Tibial nerve (tissue), 4 donors: ENCODE results near the gene CEP128. TPM values are rescaled to one million over a fixed set of nuclear protein-coding genes. Genes with fewer than 3 reads are reported as not detected.

Experiments used
- DNase-seq, 2 donors: peaks; one replicate each; pipeline ENCODE4 v3.0.0-alpha.2; 2019; ENCODE audit warnings: low spot score in 2 of 2
- H3K27ac ChIP-seq, 4 donors: fragments of 200-600 bp; sonication (generic) in 3 of 4; one replicate each; pipeline ENCODE4 v1.5.1; 2017 to 2019; ENCODE audit warnings: mild to moderate bottlenecking in 1 of 4
- H3K27me3 ChIP-seq, 2 donors: fragments of 200-600 bp; sonication (generic) in 1 of 2; one replicate each; pipeline versions ENCODE4 v1.5.1 to v1.6.0; 2017 to 2019
- H3K36me3 ChIP-seq, 3 donors: fragments of 200-600 bp; sonication (generic); one replicate each; pipeline ENCODE4 v1.5.1; 2018 to 2019
- H3K4me1 ChIP-seq, 4 donors: fragments of 200-600 bp; sonication (generic) in 3 of 4; one replicate each; pipeline ENCODE4 v1.5.1; 2017 to 2019
- H3K4me3 ChIP-seq, 4 donors: fragments of 200-600 bp; sonication (generic) in 3 of 4; one replicate each; pipeline ENCODE4 v1.5.1; 2017 to 2019; ENCODE audit warnings: mild to moderate bottlenecking in 1 of 4, moderate library complexity in 1 of 4
- H3K9me3 ChIP-seq, 4 donors: fragments of 200-600 bp; sonication (generic) in 3 of 4; one replicate each; pipeline ENCODE4 v1.5.1; 2017 to 2019
- CTCF ChIP-seq, 5 experiments: fragments of 200-600 bp in 3 of 5; fragments of 450-650 bp in 2 of 5; sonication (generic) in 3 of 5; IDR thresholded peaks; one replicate each; pipeline ENCODE4 v1.5.1; 2016 to 2019; ENCODE audit warnings: antibody characterized with exemption in 5 of 5, mild to moderate bottlenecking in 3 of 5, moderate library complexity in 2 of 5
- EP300 ChIP-seq, 2 donors: sonication (generic); formaldehyde crosslinking; IDR thresholded peaks; one replicate each; pipeline ENCODE4 v1.6.1; 2017; ENCODE audit warnings: antibody characterized with exemption in 2 of 2, mild to moderate bottlenecking in 1 of 2
- POLR2A ChIP-seq, 2 donors: fragments of 450-650 bp; IDR thresholded peaks; one replicate each; pipeline ENCODE4 v1.6.1; 2017; ENCODE audit warnings: antibody characterized with exemption in 2 of 2, mild to moderate bottlenecking in 2 of 2, moderate library complexity in 2 of 2
- WGBS, 2 donors: methylation state at CpG; one replicate each; pipeline ENCODE4 v1.1.5; 2018; 5-methylcytosine and 5-hydroxymethylcytosine counted together
- total RNA-seq, 4 donors: library from RNA; depleted of rRNA; stranded (reverse); fragments of >200 nt; gene quantifications; one replicate each; pipeline ENCODE4 v1.1.0, GENCODE V29; 2016

CEP128 gene
- total RNA-seq, 4 donors from 2014 or later = 7.3 to 13.9 (median 12.5) TPM

GRCh38 chr14:80977221-80977620, 35.7 kb upstream of the CEP128 start:
- no peaks in the 10 kb centered on the region for H3K36me3 ChIP-seq
- TF ChIP-seq POLR2A (IDR thresholded peaks at IDR 0.05) = no peak
- TF ChIP-seq CTCF (IDR thresholded peaks at IDR 0.05) = no peak
- TF ChIP-seq EP300 (IDR thresholded peaks at IDR 0.05) = no peak
- no peak overlapping the region for H3K4me3 ChIP-seq
- no peak overlapping the region for H3K27ac ChIP-seq
- peaks cover 0 to 10% (median 3%) of the 10 kb centered on the region in 4 donors for H3K4me1 ChIP-seq
- H3K9me3 ChIP-seq = no peaks in the 10 kb centered on the region
- H3K27me3 ChIP-seq = no peaks in the 10 kb centered on the region
- no peak for DNase-seq

- H3K9me3 ChIP-seq = no peaks in the 10 kb centered on the region
- no peak overlapping the region for H3K4me3 ChIP-seq
- H3K4me1 ChIP-seq = peaks cover 0 to 10% (median 3%) of the 10 kb centered on the region in 4 donors
- DNase-seq = no peak
- H3K27ac ChIP-seq = peak overlapping the region in 1 of 4 donors; percentile 7
- 39 to 44% methylated on average over 2 of the region's 2 CpGs for WGBS, 2 donors
- H3K36me3 ChIP-seq = no peaks in the 10 kb centered on the region
- no peak for TF ChIP-seq POLR2A (IDR thresholded peaks at IDR 0.05)
- TF ChIP-seq CTCF (IDR thresholded peaks at IDR 0.05) = no peak
- no peak for TF ChIP-seq EP300 (IDR thresholded peaks at IDR 0.05)
- no peaks in the 10 kb centered on the region for H3K27me3 ChIP-seq
Measured at GRCh38 chr14:80974679-80975078, 33.1 kb upstream of the CEP128 start.

GRCh38 chr14:80973931-80974641, 32.5 kb upstream of the CEP128 start:
- no peak for DNase-seq
- WGBS, 2 donors = 53 to 54% methylated on average over 5 of the region's 5 CpGs
- Histone ChIP-seq H3K9me3 (no peaks in the 10 kb centered on the region), H3K36me3 (no peaks in the 10 kb centered on the region), H3K4me1 (peaks cover 0 to 10% (median 3%) of the 10 kb centered on the region in 4 donors), H3K27me3 (no peaks in the 10 kb centered on the region), H3K27ac (peak overlapping the region in 1 of 4 donors; percentile 7), H3K4me3 (no peak overlapping the region)
- TF ChIP-seq POLR2A (IDR thresholded peaks at IDR 0.05) (no peak), CTCF (IDR thresholded peaks at IDR 0.05) (no peak), EP300 (IDR thresholded peaks at IDR 0.05) (no peak)

- TF ChIP-seq POLR2A (IDR thresholded peaks at IDR 0.05) = no peak
- TF ChIP-seq EP300 (IDR thresholded peaks at IDR 0.05) = no peak
- TF ChIP-seq CTCF (IDR thresholded peaks at IDR 0.05) = no peak
- 51 to 52% methylated on average over 5 of the region's 5 CpGs for WGBS, 2 donors
- H3K27ac ChIP-seq = no peak overlapping the region
- no peak overlapping the region for H3K4me3 ChIP-seq
- DNase-seq = no peak
- H3K27me3 ChIP-seq = no peaks in the 10 kb centered on the region
- no peaks in the 10 kb centered on the region for H3K9me3 ChIP-seq
- no peaks in the 10 kb centered on the region for H3K36me3 ChIP-seq
- no peaks in the 10 kb centered on the region for H3K4me1 ChIP-seq
Measured at GRCh38 chr14:80965037-80965436, 23.5 kb upstream of the CEP128 start.

- no peaks in the 10 kb centered on the region for H3K36me3 ChIP-seq
- no peaks in the 10 kb centered on the region for H3K9me3 ChIP-seq
- H3K4me3 ChIP-seq = no peak overlapping the region
- 52 to 55% methylated on average over 4 of the region's 4 CpGs for WGBS, 2 donors
- TF ChIP-seq EP300 (IDR thresholded peaks at IDR 0.05) (no peak), POLR2A (IDR thresholded peaks at IDR 0.05) (no peak), CTCF (IDR thresholded peaks at IDR 0.05) (no peak)
- H3K27ac ChIP-seq = no peak overlapping the region
- H3K4me1 ChIP-seq = peaks cover 0 to 9% (median 7%) of the 10 kb centered on the region in 4 donors
- no peak for DNase-seq
- peaks cover 0 to 11% of the 10 kb centered on the region in 2 donors for H3K27me3 ChIP-seq
Measured at GRCh38 chr14:80959496-80959895, 18.0 kb upstream of the CEP128 start.
